Measurements from ENCODE around the gene WDR45B.

DNA sequence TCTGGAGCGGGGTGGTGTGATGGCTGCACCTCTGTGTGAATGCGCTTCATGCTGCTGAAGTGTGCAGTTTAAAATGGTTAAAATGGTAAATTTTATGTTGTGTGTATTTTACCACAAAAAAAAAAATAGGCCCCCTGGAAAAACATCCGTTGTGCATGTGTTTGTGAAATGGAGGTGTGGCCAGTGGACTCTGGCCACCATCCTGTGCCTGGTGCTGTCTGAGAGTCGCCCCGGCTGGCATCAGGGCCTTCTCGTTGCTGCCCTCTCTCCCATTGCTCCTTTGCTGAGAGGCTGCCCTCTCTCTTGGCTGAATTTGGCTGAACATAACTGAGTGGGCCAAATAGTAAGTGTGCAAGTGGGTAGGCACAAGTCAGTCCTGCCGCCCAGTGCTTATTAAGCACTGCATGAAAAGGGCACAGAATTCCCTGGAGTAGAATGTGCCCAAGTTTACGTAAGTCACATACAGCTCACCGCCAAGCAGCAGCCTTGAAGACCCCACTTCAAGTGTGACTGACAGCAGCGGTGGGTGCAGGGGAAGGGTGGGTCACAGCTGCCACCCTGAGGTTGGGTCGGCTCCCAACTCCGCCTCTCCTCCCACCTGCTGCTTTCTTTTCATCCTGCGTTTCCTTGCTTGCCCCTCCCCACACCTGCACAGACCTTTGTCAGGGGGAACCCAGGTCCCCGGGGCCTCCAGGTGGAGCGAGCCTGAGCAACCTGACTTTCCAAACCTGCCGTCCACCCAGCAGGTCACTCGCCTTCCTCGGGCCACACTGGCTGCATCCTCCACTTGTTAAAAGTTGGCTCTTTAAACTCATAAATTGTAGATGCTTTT, 81.9 kb downstream of the WDR45B start:
- TF ChIP-seq POLR2A (IDR thresholded peaks at IDR 0.05) (no peak), CTCF (IDR thresholded peaks at IDR 0.05) (no peak)
